DMS 273 treated with DMSO at 0.1 percent for 48 hours (cell line): ENCODE measurements around the gene PDCD1LG2.
"Not testable (repeated sequence)": the region's sequence is repeated elsewhere in the genome, so short reads cannot be mapped to it uniquely, and the experiment has no call there.

Experiments
- DNase-seq: peaks from one replicate; lab custom pipeline; 2025; lab: John Stamatoyannopoulos, UW

Gene PDCD1LG2

DNA sequence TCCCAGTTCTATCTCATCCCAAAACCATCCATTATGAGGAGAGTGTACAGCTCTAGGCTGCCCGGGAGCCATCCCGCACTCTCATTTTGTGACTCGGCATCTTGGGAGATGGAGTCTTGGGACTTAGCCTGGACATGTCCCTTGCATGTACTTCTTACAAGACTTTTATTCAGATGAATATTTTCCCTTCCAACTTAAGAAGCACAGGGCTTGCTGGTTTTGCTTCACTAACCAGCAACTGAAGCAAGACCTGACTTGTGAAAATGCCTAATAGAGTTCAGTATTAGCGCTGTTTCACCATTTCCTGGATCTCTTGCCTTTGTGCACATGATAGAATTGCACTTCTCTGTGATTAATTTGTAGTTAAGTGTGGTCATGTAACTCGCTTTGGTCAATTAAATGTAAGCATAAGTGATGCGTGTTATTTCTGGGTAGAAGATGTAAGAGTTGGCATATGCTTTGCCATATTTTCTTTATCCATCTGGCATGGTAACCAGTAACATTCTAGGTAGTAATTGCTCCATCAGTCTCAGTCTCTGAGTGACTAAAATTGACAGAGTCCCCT, 55.8 kb downstream of the PDCD1LG2 start:
- DNase-seq, result no peak

DNA sequence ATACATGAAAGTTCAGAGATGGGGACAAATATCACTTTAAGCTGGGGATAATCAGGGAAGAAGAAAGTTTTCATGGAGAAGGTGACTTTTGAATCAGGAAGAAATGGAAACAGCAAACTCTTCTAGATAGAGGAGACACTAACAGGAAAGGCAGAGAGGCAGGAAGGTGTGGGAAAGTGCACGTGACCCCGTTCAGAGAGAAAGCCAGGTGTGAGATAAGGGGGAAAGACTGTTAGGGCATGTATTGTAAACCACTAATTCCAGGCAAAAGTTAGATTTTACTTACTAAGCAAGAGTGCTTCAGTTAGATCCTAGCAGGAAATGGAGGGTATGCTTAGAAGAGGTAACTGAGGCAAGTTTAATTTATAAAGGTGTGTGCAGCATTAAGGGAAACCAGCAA, 58.5 kb downstream of the PDCD1LG2 start:
- DNase-seq, result no peak

DNA sequence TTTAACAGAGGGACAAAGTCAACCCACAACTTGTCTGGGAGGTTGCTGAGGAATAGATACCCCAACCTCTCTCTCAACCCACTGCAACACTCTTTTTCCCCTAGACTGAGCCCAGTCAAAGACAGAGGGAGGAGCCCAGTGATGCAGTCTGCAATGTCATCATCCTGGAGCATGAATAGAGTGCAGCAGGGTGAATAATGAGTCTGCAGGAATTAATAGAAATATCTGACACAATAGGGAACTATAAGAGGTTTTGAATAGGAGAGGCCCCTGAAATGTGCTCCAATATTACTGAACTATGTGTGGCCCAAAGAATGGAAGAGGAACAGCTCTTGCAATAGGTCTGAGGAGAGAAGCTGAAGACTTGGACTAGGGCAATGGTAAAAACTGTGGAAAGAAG, 59.1 kb downstream of the PDCD1LG2 start:
- DNase-seq, result no peak

DNA sequence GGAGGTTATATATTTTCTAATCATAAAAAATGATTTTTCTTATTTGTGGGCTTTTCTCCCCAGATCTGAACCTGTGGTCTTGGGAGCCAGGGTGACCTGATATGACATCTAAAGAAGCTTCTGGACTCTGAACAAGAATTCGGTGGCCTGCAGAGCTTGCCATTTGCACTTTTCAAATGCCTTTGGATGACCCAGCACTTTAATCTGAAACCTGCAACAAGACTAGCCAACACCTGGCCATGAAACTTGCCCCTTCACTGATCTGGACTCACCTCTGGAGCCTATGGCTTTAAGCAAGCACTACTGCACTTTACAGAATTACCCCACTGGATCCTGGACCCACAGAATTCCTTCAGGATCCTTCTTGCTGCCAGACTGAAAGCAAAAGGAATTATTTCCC, 59.6 kb downstream of the PDCD1LG2 start:
- no peak for DNase-seq

DNA sequence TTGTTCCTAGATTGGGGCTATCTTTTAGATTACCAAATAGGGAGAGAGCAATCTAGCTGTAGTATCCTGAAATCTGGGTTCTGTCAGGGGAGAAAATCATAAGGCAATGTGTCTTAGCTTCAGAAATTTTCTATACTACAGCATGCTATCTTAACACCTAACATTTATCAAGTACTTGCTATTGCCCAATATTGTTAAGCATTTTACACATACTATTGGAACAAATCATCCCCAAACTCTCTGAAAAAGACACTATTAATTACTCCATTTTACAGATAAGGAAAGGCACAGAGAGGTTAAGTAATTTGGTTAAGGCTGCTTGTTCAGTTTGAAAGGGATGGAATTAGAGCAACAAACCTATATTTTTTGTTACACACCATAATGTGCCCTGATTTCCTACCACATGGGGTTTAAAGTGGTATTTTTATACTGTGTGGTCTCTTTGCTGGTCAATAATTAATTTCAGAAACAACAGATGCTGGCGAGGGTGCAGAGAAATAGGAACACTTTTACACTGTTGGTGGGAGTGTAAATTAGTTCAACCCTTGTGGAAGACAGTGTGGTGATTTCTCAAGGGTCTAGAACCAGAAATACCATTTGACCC, 61.4 kb downstream of the PDCD1LG2 start:
- DNase-seq, result no peak

DNA sequence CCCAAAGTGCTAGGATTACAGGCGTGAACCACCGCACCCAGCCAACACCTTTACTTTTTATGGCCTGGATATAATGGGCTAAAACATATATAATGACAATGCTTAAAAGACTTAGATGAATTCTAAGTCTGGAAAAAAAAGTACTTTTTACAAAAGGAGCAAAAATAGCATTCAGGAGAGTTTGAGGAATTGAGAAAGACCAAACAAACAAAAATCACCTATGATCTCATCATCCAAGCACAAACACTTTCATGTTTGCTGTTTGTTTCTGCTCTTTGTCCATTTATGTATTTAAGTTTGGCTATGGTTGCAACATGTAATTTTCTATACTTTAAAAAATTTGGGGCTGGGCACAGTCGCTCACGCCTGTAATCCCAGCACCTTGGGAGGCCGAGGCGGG, 63.8 kb downstream of the PDCD1LG2 start:
- no peak for DNase-seq

DNA sequence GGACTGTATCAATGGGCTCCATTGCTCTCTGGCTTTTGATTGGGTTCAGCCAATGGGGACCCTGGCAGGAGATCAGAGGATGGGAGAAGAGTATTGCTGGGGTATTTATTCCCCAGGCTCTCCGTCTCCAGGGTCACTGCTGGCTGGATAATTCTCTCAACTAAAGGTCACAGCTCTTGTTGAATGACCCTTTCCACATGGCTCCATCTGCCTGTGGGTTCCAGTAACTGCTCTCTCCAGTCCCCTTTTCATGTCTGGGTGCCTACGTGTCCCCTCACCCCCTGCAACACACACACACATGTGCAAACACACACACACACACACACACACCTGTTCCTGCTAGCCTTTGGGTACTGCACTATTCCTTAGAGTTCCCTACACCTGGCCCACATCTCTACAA, 64.7 kb downstream of the PDCD1LG2 start:
- no peak for DNase-seq

DNA sequence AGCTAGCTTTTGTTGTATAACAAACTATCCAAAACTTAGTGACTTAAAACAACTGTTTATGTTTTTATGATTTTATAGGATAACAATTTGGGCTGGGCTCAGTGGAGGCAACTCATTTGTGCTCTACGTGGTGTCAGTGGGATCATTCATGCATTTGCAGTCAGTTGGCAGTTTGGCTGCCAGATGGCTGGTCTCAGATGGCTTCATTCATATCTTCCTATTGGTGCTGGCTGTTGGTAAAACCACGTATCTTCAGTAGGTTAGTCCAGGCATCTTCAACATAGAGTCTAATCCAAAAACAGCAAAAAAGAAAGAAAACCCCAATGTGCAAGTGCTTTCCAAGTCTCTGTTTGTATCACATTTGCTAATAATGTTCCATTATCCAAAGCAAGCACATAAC, 66.9 kb downstream of the PDCD1LG2 start:
- no peak for DNase-seq

DNA sequence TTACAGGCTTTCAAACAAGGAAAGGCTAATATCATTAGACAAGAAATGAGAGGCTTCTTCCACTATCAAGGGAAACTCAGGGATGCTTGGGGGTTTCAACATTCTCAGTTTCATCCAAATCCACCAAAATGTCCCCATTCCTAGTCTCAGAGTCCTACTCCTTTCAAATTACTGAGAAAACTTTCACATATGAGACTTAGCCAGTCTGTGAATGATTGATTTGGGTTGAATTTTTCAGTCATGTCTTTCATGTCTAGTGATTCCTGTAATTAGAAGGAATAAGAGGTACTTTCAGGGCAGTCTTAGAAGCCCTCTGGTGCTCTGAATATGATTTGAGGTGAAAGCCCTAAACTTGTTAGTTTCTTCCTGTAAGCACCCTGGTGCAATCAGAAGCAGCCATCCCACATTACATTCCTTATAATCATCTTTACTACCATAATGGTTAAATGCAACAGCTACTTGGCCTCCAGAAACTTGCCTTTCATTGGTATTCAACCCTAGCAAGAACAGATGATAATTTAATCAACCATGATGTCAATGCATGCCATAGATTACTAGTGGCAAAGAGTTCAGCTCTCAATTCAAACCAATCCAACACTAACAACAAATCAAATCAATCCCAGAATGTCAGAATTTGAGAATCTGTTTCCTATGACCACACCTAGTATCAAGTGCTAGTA, 67.8 kb downstream of the PDCD1LG2 start:
- DNase-seq, result no peak

DNA sequence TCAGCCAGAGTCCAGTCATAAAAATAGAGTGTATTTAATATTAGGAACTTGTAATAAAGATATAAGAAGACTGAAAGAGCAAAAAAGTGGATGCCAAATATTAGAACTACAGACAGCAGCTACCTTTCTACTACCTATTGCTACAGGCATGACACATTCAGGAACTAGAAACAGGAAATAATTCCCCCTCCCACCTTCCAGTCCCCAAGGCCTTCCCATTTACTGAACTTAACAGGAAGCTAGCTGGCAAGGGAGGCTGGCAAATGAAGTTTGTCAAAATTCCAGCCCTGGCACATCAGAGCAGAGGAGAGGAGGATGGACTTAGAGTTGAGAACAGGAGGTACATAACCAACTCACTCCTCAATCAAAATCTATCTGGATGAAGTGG, 68.4 kb downstream of the PDCD1LG2 start:
- no peak for DNase-seq

DNA sequence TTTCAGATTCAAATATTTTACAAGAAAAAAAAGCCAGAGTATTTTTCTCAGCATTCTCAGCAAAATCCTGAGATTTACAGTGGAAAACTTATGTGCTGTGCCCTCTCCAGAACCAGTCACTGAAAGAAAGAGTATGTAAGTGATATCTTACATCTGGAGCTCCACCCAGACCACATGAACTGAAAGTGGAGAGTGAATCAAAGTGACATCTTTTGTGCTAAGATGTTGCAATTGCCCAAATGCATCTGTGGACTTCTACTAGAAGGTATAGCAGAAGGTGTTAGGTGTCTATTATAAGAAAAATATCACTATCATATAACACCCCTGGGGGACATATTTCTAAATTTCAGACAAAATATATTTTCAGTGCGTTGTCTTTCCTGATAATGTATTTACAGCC, 69.5 kb downstream of the PDCD1LG2 start:
- DNase-seq, result no peak

DNA sequence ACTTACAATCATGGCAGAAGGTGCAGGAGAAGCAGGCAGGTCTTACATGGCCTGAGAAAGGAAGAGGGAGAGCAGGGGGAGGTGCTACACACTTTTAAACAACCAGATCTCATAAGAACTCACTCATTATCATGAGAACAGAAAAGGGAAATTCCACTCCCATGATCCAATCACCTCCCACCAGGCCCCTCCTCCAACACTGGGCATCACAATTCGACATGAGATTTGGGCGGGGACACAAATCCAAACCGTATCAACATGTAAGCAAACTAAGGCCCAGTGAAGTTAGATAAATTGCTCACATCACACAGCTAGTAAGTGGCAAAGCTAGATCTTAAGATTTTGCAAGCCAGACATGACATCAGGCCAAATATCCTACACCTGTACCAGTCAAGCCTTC, 70.3 kb downstream of the PDCD1LG2 start:
- DNase-seq, result no peak

DNA sequence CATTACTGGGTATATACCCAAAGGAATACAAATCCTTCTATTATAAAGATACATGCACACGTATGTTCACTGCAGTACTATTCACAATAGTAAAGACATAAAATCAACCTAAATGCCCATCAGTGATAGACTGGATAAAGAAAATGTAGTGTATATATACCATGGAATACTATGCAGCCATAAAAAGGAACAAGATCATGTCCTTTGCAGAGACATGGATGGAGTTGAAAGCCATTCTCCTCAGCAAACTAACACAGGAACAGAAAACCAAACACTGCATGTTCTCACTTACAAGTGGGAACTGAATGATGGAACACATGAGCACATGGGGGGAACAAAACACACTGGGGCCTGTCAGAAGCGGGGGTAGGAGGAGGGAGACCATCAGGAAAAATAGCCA, 71.4 kb downstream of the PDCD1LG2 start:
- not testable (repeated sequence) for DNase-seq

DNA sequence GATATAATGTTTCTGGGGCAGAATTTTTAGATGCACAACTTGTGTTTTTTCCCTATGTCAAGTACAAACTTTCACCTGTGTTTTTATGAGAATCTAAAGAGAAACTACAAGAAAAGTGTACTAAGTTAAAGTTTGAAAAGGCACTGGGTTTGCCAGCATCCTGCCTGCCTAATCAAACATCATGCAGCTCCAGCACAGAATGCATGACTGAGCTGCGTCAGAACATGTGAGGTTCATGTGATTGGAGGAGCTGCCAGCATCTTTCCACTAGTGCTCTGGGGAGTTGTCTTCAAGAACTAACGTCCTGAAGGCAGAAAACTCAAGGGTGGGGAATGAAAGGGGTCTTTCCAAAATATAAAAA, 72.5 kb downstream of the PDCD1LG2 start:
- no peak for DNase-seq

DNA sequence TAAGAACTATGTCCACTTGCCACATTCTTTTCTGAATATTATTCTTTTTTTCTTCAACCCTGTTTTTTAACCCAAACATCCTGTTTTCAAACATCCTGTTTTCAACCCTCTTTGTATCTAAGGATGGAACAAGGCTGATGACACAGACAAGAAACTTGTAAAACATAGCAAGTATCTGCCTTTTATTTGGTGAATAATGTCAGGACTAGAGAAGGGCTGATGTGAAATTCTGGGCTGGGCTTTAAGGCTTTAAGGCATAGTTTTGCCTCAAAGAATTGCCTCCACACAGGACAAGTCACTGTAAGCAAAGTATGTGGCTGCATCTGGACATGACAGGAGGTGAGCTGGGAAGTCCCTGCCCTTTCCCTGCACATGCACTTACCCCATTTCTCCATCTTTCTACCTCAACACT, 76.1 kb downstream of the PDCD1LG2 start:
- DNase-seq, result no peak

DNA sequence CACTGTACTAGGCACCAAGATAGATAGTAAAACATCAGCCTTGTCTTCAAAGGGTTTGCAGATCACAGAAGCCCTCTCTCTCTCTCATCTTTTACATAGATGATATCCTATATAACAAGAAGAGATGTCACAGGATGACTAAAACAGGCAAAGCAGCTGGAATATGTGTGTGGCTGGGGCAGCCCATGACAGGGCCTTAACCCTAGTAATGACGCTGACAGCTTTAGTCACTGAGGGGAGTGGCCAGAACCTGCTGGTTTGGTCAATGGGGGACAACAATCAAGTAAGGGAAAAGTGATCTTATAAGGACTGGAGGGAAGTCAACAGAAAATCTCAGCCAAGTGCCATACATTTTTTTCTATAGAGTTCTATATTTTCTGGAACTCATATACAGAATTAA, 76.7 kb downstream of the PDCD1LG2 start:
- no peak for DNase-seq

DNA sequence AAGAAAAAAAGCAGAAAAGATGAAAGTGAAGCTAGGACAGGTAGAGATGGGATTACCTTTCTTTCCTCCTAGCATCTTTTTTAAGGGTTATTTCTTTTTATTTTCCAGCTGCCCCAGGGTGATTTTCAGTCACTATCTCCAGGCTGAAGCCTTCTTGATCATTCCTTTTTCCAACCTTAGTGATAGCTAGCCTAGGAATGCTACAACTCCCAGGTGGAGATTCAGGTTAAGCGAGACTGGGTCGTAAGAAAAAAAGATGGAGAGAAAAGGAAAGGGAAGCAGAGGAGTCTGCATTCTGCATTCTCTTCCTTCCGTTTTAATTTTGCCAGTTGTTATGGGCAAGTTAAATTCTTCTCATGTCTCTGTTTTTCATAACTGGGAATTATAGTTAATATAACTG, 81.9 kb downstream of the PDCD1LG2 start:
- no peak for DNase-seq

DNA sequence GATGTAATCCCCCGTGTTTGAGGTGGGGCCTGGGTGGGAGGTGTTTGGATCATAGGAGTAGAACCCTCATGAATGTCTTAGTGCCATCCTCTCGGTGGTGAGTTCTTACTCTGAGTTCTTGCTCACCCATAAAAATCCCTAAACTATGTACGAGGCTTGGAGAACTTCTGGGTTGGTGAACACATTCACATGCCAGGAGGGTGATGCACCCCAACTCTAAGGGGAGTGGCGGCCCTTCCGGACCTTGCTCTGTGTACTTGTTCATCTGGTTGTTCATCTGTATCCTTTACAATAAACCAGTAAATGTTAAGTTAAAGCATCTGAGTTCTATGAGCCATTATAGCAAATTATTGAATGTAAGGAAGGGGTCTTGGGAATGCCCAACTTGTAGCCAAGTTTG, 82.6 kb downstream of the PDCD1LG2 start:
- no peak for DNase-seq

DNA sequence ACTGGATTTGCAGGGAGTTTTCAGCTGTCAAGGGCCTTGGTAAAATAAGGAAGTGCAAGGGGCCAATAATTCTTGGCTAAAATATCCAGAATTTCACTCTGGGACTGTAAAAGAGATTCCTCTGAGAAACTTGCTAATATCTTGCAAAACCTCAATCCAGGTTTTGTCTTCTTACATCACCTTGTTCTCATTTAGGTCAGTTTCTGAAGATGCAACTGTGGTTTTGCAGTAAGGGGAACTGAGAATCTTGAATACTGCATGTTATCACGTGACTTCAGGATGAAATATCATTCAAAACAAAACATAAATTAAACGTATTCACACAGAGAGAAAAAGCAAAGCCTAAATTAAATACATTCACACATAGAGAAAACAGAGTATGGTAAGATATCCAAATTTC, 83.6 kb downstream of the PDCD1LG2 start:
- no peak for DNase-seq

DNA sequence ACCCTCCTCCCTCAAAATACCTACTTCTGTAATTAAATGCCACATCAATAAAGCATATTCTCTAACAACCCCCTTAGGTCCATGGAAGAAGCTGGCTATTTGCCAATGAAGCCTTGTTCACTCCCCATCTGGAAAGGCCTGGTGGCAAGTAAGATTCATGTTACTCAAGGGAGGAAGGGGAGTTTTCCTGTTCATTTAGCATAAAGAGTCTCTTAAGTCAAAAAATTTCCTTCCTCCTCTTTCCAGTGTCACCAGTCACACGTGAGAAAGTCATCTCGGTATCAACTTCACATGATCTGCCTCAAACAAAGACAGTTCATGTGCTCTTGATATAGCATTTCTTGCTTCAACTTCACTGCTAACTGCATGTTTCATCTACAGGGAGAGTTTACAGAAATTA, 85.8 kb downstream of the PDCD1LG2 start:
- no peak for DNase-seq

DNA sequence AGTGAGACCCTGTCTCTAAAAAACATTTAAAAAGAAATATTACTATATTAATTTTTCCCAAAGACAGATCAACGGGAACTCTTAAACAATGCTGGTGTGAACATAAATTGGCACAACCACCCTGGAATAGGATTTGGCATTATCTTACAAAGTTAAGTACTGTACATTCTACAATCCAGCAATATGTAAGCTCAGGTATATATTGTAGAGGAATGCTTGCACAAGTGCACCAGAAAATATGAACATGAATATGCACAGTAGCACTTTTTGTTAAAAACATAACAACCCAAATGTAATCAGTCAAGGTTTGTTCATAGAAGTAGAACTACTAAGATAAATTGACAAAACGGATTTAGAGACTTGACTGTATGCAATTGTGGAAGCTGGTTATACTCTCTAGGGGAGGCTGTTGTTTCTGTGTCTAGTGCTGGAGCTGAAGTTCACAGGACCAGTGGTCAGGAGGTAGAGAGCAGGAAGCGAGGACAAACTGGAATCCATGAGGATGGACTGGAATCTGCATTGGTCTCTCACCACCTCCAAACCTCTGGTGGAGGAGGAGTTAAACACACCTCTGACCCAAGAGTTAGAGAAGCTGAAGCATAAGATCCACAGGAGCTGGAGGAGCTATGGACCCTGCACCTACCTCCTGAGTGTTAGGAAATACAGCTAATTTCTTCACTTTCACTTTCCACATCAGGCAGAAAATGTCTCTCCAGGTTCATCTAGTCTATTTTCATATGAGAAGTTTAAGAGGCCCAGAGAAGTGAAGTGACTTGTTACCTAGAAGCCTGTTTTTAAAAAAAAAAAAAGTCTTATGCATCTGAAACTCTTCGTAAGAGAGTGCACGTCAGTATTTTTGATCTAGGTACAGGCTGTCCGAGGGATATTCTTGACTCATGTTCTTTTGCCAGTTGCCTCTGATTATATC, 98.2 kb downstream of the PDCD1LG2 start:
- DNase-seq, result no peak

DNA sequence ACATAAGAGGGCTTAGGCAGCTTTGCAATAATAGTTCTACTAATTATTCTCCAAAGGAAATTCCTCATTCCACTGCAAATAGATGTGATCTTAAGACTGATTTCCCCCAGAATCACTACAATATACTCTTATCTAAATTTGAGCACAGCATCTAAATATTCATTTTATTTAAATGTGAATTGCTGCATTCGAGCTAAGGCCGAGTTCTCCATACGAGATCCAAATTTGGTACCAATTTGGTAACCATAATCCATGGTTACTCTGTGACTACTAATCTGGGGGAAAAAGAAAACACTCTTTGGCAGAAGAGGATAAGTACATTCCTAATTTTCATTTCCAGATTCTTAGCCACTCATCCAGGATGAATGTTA, 98.9 kb downstream of the PDCD1LG2 start:
- DNase-seq, result no peak

DNA sequence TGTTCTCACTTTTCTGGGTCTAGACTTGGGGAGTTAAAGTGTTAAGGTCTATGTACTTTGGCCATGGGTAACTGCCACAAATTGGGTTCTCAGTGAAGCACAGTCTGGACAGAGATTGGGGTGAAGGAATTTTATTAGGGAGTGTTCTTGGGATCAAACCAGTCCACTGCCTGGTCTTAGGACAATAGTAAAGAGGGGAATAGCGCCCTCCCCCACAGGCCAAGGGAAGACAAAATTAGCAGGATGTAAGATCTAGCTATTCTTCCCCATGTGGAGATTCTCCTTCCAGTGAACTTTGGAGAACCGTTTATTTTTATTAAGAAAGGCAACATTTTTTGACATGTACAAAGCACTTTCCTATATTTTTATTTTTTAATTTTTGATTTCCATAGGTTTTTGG, 100.2 kb downstream of the PDCD1LG2 start:
- DNase-seq, result no peak
